IMR-90 (cell line): Measurements from ENCODE around the gene RASGRP2. TPM values are rescaled to one million over a fixed set of nuclear protein-coding genes. Genes with fewer than 3 reads are reported as not detected.

ENCODE experiments used
- ATAC-seq: fragments of 200-7000 bp; cut with Tn5 transposase; 2 replicates; pipeline ENCODE4 v1.9.1; 2020; ENCODE audit warnings: low read depth, mild to moderate bottlenecking, moderate library complexity
- BruUV-seq: library from RNA; stranded (reverse); fragments of 400-500 nt; replicated peaks from 2 replicates; lab custom pipeline; 2021; lab: Mats Ljungman, UMichigan
- CTCF ChIA-PET: fragments of 300-600 bp; formaldehyde crosslinking; extraction: SDS; loops from one replicate; lab custom pipeline; 2021; ENCODE audit warnings: antibody characterized with exemption; lab: Yijun Ruan, JAX
- POLR2A ChIA-PET: fragments of 300-600 bp; sonication (Branson Sonifier 250); formaldehyde crosslinking; loops from one replicate; lab custom pipeline; 2022; ENCODE audit warnings: antibody characterized with exemption; ENCODE audit not compliant: unreplicated experiment; lab: Charles Lee
- DNase-seq: peaks from one replicate; pipeline ENCODE4 v3.0.0; 2013
- H2AFZ ChIP-seq: replicated peaks from 2 replicates; pipeline ENCODE3; 2013; ENCODE audit warnings: low read length, mild to moderate bottlenecking; ENCODE audit not compliant: poor library complexity
- H2AK5ac ChIP-seq: 2 replicates; pipeline ENCODE4 v1.6.1; 2013; ENCODE audit warnings: low read depth, low read length, inconsistent platforms
- H2AK9ac ChIP-seq: replicated peaks from 2 replicates; pipeline ENCODE3; 2013; ENCODE audit warnings: mild to moderate bottlenecking, low read depth, low read length, moderate library complexity; ENCODE audit not compliant: poor library complexity
- H2BK120ac ChIP-seq: 2 replicates; pipeline ENCODE4 v1.6.1; 2013; ENCODE audit warnings: low read depth, low read length, inconsistent platforms
- H2BK15ac ChIP-seq: 3 replicates; pipeline ENCODE4 v1.6.1; 2013; ENCODE audit warnings: low read depth, low read length, inconsistent platforms
- H2BK20ac ChIP-seq: 2 replicates; pipeline ENCODE4 v1.6.1; 2013; ENCODE audit warnings: low read depth, mild to moderate bottlenecking, inconsistent platforms, low read length, moderate library complexity
- H2BK5ac ChIP-seq: 2 replicates; pipeline ENCODE4 v1.6.1; 2013; ENCODE audit warnings: mild to moderate bottlenecking, low read depth, low read length, inconsistent platforms; ENCODE audit not compliant: poor library complexity, severe bottlenecking
- H3K14ac ChIP-seq: replicated peaks from 2 replicates; pipeline ENCODE4 v1.6.1; 2013; ENCODE audit warnings: low read depth, low read length, inconsistent platforms
- H3K18ac ChIP-seq: 2 replicates; pipeline ENCODE4 v1.6.1; 2013; ENCODE audit warnings: low read depth, low read length, control low read depth
- H3K23ac ChIP-seq: 2 replicates; pipeline ENCODE4 v1.6.1; 2013; ENCODE audit warnings: low read depth, low read length, inconsistent platforms
- H3K27ac ChIP-seq: 2 replicates; pipeline ENCODE4 v1.5.1; 2013; ENCODE audit warnings: mild to moderate bottlenecking, control low read depth, low read length; ENCODE audit not compliant: insufficient read depth
- H3K27me3 ChIP-seq: 2 replicates; pipeline ENCODE4 v1.6.1; 2013; ENCODE audit warnings: low read length; ENCODE audit not compliant: control insufficient read depth, insufficient read depth
- H3K36me3 ChIP-seq: 2 replicates; pipeline ENCODE4 v1.6.1; 2013; ENCODE audit warnings: low read length, mixed read lengths; ENCODE audit not compliant: control insufficient read depth, insufficient read depth
- H3K4ac ChIP-seq: 2 replicates; pipeline ENCODE4 v1.6.1; 2013; ENCODE audit warnings: low read depth, low read length, inconsistent platforms
- H3K4me1 ChIP-seq: 2 replicates; pipeline ENCODE4 v1.6.1; 2013; ENCODE audit warnings: low read length, mixed read lengths; ENCODE audit not compliant: control insufficient read depth, insufficient read depth
- H3K4me2 ChIP-seq: 2 replicates; pipeline ENCODE4 v1.6.1; 2013; ENCODE audit warnings: low read depth, mild to moderate bottlenecking, control low read depth, low read length, moderate library complexity
- H3K4me3 ChIP-seq: 2 replicates; pipeline ENCODE4 v1.5.1; 2013; ENCODE audit warnings: low read depth, mild to moderate bottlenecking, control low read depth, low read length, moderate library complexity; ENCODE audit not compliant: insufficient read depth
- H3K56ac ChIP-seq: 2 replicates; pipeline ENCODE4 v1.6.1; 2013; ENCODE audit warnings: low read length, inconsistent platforms; ENCODE audit not compliant: insufficient read depth; ENCODE audit errors: extremely low read depth
- H3K79me1 ChIP-seq, 2 experiments: 2 replicates each; pipeline ENCODE4 v1.6.1; 2013; ENCODE audit warnings: low read length in 2 of 2, inconsistent platforms in 1 of 2, low read depth in 1 of 2
- H3K9ac ChIP-seq: 2 replicates; pipeline ENCODE4 v1.6.1; 2013; ENCODE audit warnings: low read depth, low read length, control low read depth
- H3K9me1 ChIP-seq: 2 replicates; pipeline ENCODE4 v1.6.1; 2013; ENCODE audit warnings: low read length, inconsistent platforms; ENCODE audit not compliant: insufficient read depth
- H3K9me3 ChIP-seq: 2 replicates; pipeline ENCODE4 v1.6.1; 2013; ENCODE audit warnings: low read length; ENCODE audit not compliant: control insufficient read depth, insufficient read depth
- H4K20me1 ChIP-seq: 2 replicates; pipeline ENCODE4 v1.6.1; 2013; ENCODE audit warnings: low read length, inconsistent platforms; ENCODE audit not compliant: insufficient read depth
- H4K5ac ChIP-seq: 2 replicates; pipeline ENCODE4 v1.6.1; 2013; ENCODE audit warnings: mild to moderate bottlenecking, low read depth, low read length, control low read depth
- H4K8ac ChIP-seq, 2 experiments: 2 replicates each; pipeline ENCODE4 v1.6.1; 2013; ENCODE audit warnings: low read depth in 2 of 2, low read length in 2 of 2, control low read depth in 1 of 2, inconsistent platforms in 1 of 2
- H4K91ac ChIP-seq: 2 replicates; pipeline ENCODE4 v1.6.1; 2013; ENCODE audit warnings: low read depth, low read length, inconsistent platforms; ENCODE audit not compliant: insufficient read depth
- MAZ ChIP-seq: IDR thresholded peaks from 2 replicates; pipeline ENCODE4 v1.6.1; 2012; ENCODE audit warnings: low read depth, mild to moderate bottlenecking, low read length, improper control_type of control experiment, moderate library complexity, borderline replicate concordance
- MXI1 ChIP-seq: IDR thresholded peaks from 2 replicates; pipeline ENCODE4 v1.6.1; 2012; ENCODE audit warnings: low read depth, mild to moderate bottlenecking, low read length, moderate library complexity, borderline replicate concordance
- WGBS, 2 experiments: methylation state at CpG; one replicate each; pipeline versions ENCODE4 v1.1.5 to v1.1.7; 2013; ENCODE audit warnings: missing lambda C conversion rate in 2 of 2; ENCODE audit not compliant: insufficient read length in 1 of 2; ENCODE audit errors: extremely low coverage in 2 of 2; 5-methylcytosine and 5-hydroxymethylcytosine counted together
- dilution Hi-C: fragments of 300-500 bp; cut with HindIII; formaldehyde crosslinking; loops from one replicate; pipeline ENCODE4 v1.14.3; 2018; ENCODE audit warnings: low sequenced_read_pairs; ENCODE audit not compliant: unreplicated experiment
- in situ Hi-C: fragments of 300-500 bp; cut with MboI; formaldehyde crosslinking; loops from 3 replicates; pipeline ENCODE4 v1.14.3; 2019; ENCODE audit warnings: low sequenced_read_pairs, inconsistent platforms, mixed read lengths
- intact Hi-C: fragments of 100-400 bp; cut with micrococcal nuclease; formaldehyde crosslinking; loops from 2 replicates; pipeline ENCODE4 v1.10.0; 2022
- polyA plus RNA-seq, 3 experiments: library from polyadenylated mRNA; depleted of rRNA; stranded (reverse); fragments of >200 nt; gene quantifications; 2 replicates each; pipeline ENCODE4 v1.2.3, GENCODE V29; 2012; ENCODE audit warnings: low replicate concordance in 1 of 3
- total RNA-seq: library from RNA; depleted of rRNA; stranded (reverse); fragments of >200 nt; gene quantifications from 2 replicates; pipeline ENCODE4 v1.2.3, GENCODE V29; 2012

Gene RASGRP2
- total and polyA plus RNA-seq, 2 of the 4 experiments (the other 2 are of a cell fraction): 1.2 TPM; not detected in 1

DNA sequence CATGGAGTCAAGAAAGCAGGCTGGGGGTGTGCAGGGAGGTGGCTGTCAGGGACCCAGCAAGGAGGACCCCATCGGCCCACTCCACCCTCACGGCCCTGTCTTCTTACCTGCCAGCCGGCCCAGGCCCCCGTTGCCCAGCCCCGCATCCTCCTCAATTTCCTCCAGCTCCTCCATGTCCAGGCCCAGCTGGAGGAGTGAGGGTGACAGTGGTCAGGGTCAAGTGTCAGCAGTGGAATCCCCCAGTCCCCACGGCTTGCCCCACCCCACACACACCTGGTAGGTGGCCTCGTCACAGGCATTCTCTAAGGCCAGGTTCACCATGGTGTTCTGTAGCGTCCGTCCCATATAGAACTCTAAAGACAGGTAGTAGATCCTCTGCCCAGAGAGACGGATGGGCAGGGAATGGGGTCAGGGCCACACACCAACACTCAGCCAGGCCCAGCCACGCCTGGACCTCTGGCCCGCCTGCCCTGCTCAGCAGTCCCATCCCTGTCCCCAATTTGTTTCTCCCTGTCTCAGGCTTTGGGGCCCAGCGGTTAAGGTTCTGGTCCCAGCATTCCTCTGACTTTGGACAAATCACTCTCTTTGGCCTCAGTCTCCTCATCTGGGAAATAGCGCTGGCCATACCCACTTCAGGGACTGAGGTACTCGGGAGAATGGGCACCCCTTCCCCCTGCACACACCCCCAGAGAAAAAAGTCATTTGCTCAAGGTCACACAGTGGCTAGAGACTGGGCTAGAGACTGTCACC is 14.6 kb upstream of the RASGRP2 start:
- no peaks in the 10 kb centered on the region for H3K9me3 ChIP-seq
- peaks cover 16% of the 10 kb centered on the region for H3K36me3 ChIP-seq
- H2BK120ac ChIP-seq: no peak overlapping the region
- H4K20me1 ChIP-seq: peaks cover 19% of the 10 kb centered on the region
- H4K8ac ChIP-seq: no peak overlapping the region
- no peak overlapping the region for H2AK5ac ChIP-seq
- peaks cover 10% of the 10 kb centered on the region for H3K4me1 ChIP-seq
- H3K14ac ChIP-seq: no peak overlapping the region
- no peak overlapping the region for H3K4me3 ChIP-seq
- peaks cover 14% of the 10 kb centered on the region; the same call in 1 of the 2 replicates for H3K9me1 ChIP-seq
- in situ Hi-C loops (no loop called here), dilution Hi-C loops (no loop called here), intact Hi-C loops (no loop called here)
- H3K18ac ChIP-seq: no peak overlapping the region
- H3K27ac ChIP-seq: no peak overlapping the region
- H3K27me3 ChIP-seq: no peaks in the 10 kb centered on the region
- H3K4me2 ChIP-seq: no peak overlapping the region
- no peak overlapping the region for H3K9ac ChIP-seq
- no peak overlapping the region for H3K4ac ChIP-seq
- H4K5ac ChIP-seq: no peak overlapping the region
- H2BK5ac ChIP-seq: no peak overlapping the region
- H4K91ac ChIP-seq: no peak overlapping the region
- no peak overlapping the region for H3K56ac ChIP-seq
- ChIA-PET CTCF (no interaction called here), POLR2A (no interaction called here)
- BruUV-seq: no TSS peak
- ATAC-seq (no peak), DNase-seq (no peak)
- TF ChIP-seq MXI1: no peak
- TF ChIP-seq MAZ: no peak
- no peak overlapping the region for H3K23ac ChIP-seq
- no peak overlapping the region for H2AK9ac ChIP-seq
- WGBS, 2 experiments: 100% methylated on average over 6 of the region's 15 CpGs; no CpG with 5 or more reads in 1 of the 2 experiments
- H2BK15ac ChIP-seq: no peak overlapping the region
- H2BK20ac ChIP-seq: no peak overlapping the region
- peaks cover 6 to 18% of the 10 kb centered on the region in 2 experiments; a peak in 3 of 4 replicates for H3K79me1 ChIP-seq
- H2AFZ ChIP-seq: no peak overlapping the region
